ENCODE results near the gene KDM2B.

- TF ChIP-seq, protein P1, sequence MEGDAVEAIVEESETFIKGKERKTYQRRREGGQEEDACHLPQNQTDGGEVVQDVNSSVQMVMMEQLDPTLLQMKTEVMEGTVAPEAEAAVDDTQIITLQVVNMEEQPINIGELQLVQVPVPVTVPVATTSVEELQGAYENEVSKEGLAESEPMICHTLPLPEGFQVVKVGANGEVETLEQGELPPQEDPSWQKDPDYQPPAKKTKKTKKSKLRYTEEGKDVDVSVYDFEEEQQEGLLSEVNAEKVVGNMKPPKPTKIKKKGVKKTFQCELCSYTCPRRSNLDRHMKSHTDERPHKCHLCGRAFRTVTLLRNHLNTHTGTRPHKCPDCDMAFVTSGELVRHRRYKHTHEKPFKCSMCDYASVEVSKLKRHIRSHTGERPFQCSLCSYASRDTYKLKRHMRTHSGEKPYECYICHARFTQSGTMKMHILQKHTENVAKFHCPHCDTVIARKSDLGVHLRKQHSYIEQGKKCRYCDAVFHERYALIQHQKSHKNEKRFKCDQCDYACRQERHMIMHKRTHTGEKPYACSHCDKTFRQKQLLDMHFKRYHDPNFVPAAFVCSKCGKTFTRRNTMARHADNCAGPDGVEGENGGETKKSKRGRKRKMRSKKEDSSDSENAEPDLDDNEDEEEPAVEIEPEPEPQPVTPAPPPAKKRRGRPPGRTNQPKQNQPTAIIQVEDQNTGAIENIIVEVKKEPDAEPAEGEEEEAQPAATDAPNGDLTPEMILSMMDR (IDR thresholded peaks at IDR 0.05), result no peak
- no peak for TF ChIP-seq FOSL2 (IDR thresholded peaks at IDR 0.05; ENCODE audit: borderline replicate concordance, low read depth)
- no peak for TF ChIP-seq RAD21 (IDR thresholded peaks at IDR 0.05; ENCODE audit: low read length)
- no peak for TF ChIP-seq REST (IDR thresholded peaks at IDR 0.05; ENCODE audit: low read depth, low read length)
- no peak for TF ChIP-seq YY1 (IDR thresholded peaks at IDR 0.05; ENCODE audit: low read depth)
- TF ChIP-seq, protein P2, sequence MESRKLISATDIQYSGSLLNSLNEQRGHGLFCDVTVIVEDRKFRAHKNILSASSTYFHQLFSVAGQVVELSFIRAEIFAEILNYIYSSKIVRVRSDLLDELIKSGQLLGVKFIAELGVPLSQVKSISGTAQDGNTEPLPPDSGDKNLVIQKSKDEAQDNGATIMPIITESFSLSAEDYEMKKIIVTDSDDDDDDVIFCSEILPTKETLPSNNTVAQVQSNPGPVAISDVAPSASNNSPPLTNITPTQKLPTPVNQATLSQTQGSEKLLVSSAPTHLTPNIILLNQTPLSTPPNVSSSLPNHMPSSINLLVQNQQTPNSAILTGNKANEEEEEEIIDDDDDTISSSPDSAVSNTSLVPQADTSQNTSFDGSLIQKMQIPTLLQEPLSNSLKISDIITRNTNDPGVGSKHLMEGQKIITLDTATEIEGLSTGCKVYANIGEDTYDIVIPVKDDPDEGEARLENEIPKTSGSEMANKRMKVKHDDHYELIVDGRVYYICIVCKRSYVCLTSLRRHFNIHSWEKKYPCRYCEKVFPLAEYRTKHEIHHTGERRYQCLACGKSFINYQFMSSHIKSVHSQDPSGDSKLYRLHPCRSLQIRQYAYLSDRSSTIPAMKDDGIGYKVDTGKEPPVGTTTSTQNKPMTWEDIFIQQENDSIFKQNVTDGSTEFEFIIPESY (IDR thresholded peaks at IDR 0.05; ENCODE audit: borderline replicate concordance, low read depth), result no peak
- no peak for TF ChIP-seq SIN3A (IDR thresholded peaks at IDR 0.05; ENCODE audit: borderline replicate concordance, low read depth, low read length)
- no peak for TF ChIP-seq EP300 (IDR thresholded peaks at IDR 0.05; ENCODE audit: borderline replicate concordance in 1 of 2, low read depth in 1 of 2, low read length in 1 of 2)
- no peak for TF ChIP-seq EZH2phosphoT487 (IDR thresholded peaks at IDR 0.05; ENCODE audit: borderline replicate concordance, low read depth)
- TF ChIP-seq USF2 (IDR thresholded peaks at IDR 0.05; ENCODE audit: borderline replicate concordance, low read depth, low read length), result no peak
- no peak for TF ChIP-seq SMC3 (IDR thresholded peaks at IDR 0.05; ENCODE audit: low read depth, low read length)
Observed at GRCh38 chr12:121628536-121628935, 47.7 kb upstream of the KDM2B start.

All from SK-N-SH (cell line).